ENCODE results near the gene BPIFB1. TPM values are rescaled to one million over a fixed set of nuclear protein-coding genes. Genes with fewer than 3 reads are reported as not detected.

Gene BPIFB1
- total and polyA plus RNA-seq, 2 of the 13 experiments (the other 11 are each of a cell fraction or from before 2014, with no cell fraction given): 0.82 to 4.4 TPM

DNA sequence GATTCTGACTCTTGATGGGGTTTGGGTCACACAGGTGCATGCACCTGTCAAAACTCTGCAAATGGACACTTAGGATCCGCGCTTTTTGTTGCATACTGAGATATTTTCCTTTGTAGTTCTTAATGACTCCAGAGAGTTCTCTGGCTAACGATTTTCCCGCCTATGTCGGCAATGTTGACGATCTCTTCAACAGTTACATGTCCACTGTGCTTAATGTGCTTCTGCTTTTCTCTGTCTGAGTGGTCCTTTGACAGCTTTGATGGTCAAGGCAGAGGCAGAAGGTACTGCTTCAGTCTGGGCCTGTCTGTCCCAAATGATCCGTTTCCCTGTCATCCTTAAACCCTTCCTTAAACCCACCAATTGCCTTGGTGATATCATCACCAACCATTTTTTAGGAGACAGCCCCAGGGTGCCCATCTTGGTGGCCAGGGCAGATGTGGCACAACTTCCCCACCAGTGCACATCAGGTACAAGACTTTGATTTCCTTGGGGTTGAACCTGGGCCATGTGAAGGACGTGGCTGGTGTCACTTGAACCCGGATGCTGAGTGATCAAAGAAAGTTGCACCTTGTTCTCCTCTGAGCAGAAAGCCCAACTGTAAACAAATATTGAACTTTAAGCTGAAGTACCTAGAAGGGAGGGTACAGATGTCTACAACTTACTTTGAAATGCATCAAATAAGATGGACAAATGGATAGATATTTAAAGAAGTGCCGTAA, 10.7 kb upstream of the BPIFB1 start (continued):
- TF ChIP-seq NFAT5 (CRISPR knock-in tag; IDR thresholded peaks at IDR 0.05) (no peak), ZNF224 (CRISPR knock-in tag; IDR thresholded peaks at IDR 0.05) (no peak), ZSCAN21 (CRISPR knock-in tag; IDR thresholded peaks at IDR 0.05; ENCODE audit: borderline replicate concordance) (no peak), ADNP (CRISPR knock-in tag; IDR thresholded peaks at IDR 0.05) (0 out of 2 replicates have a peak, but pooled peaks have one; percentile 17), ZBTB20 (CRISPR knock-in tag; IDR thresholded peaks at IDR 0.05; ENCODE audit: borderline replicate concordance, low read depth) (no peak), TCF7 (IDR thresholded peaks at IDR 0.05; ENCODE audit: low read depth) (peak; percentile 85), ZNF138 (CRISPR knock-in tag; IDR thresholded peaks at IDR 0.05; ENCODE audit: low read depth) (no peak), ZNF256 (CRISPR knock-in tag; conservative IDR thresholded peaks at IDR 0.05) (no peak), ZNF33A (CRISPR knock-in tag; IDR thresholded peaks at IDR 0.05; ENCODE audit: borderline replicate concordance) (no peak), GFI1 (CRISPR knock-in tag; IDR thresholded peaks at IDR 0.05; ENCODE audit: borderline replicate concordance) (peak; percentile 88), FOSL1 (CRISPR knock-in tag; IDR thresholded peaks at IDR 0.05; ENCODE audit: borderline replicate concordance) (no peak), PRDM4 (CRISPR knock-in tag; IDR thresholded peaks at IDR 0.05; ENCODE audit: borderline replicate concordance) (no peak), ZNF30 (CRISPR knock-in tag; IDR thresholded peaks at IDR 0.05) (no peak), GRHL1 (CRISPR knock-in tag; conservative IDR thresholded peaks at IDR 0.05) (no peak), ZNF549 (CRISPR knock-in tag; IDR thresholded peaks at IDR 0.05) (no peak), U2AF2 (IDR thresholded peaks at IDR 0.05; ENCODE audit: low read depth, low read length) (no peak), ZZZ3 (CRISPR knock-in tag; IDR thresholded peaks at IDR 0.05; ENCODE audit: borderline replicate concordance) (no peak), ZNF775 (CRISPR knock-in tag; IDR thresholded peaks at IDR 0.05; ENCODE audit: borderline replicate concordance) (0 out of 2 replicates have a peak, but pooled peaks have one; percentile 31)
- TF ChIP-seq, protein P1, sequence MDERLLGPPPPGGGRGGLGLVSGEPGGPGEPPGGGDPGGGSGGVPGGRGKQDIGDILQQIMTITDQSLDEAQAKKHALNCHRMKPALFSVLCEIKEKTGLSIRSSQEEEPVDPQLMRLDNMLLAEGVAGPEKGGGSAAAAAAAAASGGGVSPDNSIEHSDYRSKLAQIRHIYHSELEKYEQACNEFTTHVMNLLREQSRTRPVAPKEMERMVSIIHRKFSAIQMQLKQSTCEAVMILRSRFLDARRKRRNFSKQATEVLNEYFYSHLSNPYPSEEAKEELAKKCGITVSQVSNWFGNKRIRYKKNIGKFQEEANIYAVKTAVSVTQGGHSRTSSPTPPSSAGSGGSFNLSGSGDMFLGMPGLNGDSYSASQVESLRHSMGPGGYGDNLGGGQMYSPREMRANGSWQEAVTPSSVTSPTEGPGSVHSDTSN (CRISPR knock-in tag; IDR thresholded peaks at IDR 0.05): no peak

Measured in HepG2 (cell line).